Pancreas (tissue), 10 donors: ENCODE data around the gene TMCC2. TPM values are rescaled to one million over a fixed set of nuclear protein-coding genes. Genes with fewer than 3 reads are reported as not detected.

Source experiments
- ATAC-seq, 4 donors: fragments of 200-7000 bp; cut with Tn5 transposase; one replicate each; pipeline versions ENCODE4 v1.8.0 to v1.9.1; 2020; ENCODE audit warnings: mild to moderate bottlenecking in 4 of 4, moderate library complexity in 4 of 4
- DNase-seq, 6 donors: peaks; one replicate each; pipeline ENCODE4 v3.0.0-alpha.2; 2020
- FAIRE-seq: peaks from 2 replicates; lab custom pipeline; 2012; peaks lifted over from hg19 to GRCh38; lab: Jason Lieb, UNC
- H3K27ac ChIP-seq, 4 donors: fragments of 200-600 bp; sonication (generic); 1 replicate in 3 of 4; 2 replicates in 1 of 4; pipeline versions ENCODE4 v1.5.0 to v1.8.0; 2020
- H3K27me3 ChIP-seq, 4 donors: fragments of 200-600 bp; one replicate each; pipeline ENCODE4 v1.8.0; 2021
- H3K36me3 ChIP-seq, 3 donors: fragments of 200-600 bp; sonication (generic) in 1 of 3; one replicate each; pipeline versions ENCODE4 v1.5.0 to v1.8.0; 2020 to 2021
- H3K4me1 ChIP-seq, 3 donors: fragments of 200-600 bp; one replicate each; pipeline ENCODE4 v1.8.0; 2021
- H3K4me3 ChIP-seq, 4 donors: fragments of 200-600 bp; sonication (generic) in 2 of 4; one replicate each; pipeline versions ENCODE4 v1.5.0 to v1.8.0; 2020 to 2021
- H3K9me3 ChIP-seq, 4 donors: fragments of 200-600 bp; one replicate each; pipeline ENCODE4 v1.8.0; 2021
- CTCF ChIP-seq, 4 donors: fragments of 200-600 bp; sonication (generic) in 3 of 4; IDR thresholded peaks; one replicate each; pipeline versions ENCODE4 v1.5.0 to v1.8.0; 2021; ENCODE audit warnings: antibody characterized with exemption in 4 of 4
- WGBS, 2 donors: extraction: QIAGEN DNeasy Blood & Tissue Kit; methylation state at CpG; one replicate each; pipeline ENCODE4 v1.1.7; 2013; 5-methylcytosine and 5-hydroxymethylcytosine counted together
- intact Hi-C, 3 donors: fragments of 100-400 bp; cut with DNase I; formaldehyde crosslinking; loops; one replicate each; pipeline versions ENCODE4 v1.11.1 to v1.14.2; 2022
- polyA plus RNA-seq, 2 donors: library from polyadenylated mRNA; stranded (reverse); fragments of 200-250 nt; gene quantifications; one replicate each; pipeline ENCODE4 v1.2.3, GENCODE V29; 2013
- total RNA-seq, 6 donors: library from RNA; stranded (reverse); fragmentation: NEBNext Ultra II Directional in 4 of 6; extraction: Animal tissue kit (Norgen Biotek cat#: 25700) in 4 of 6; gene quantifications; one replicate each; pipeline versions ENCODE4 v1.2.1 to v1.2.4, GENCODE V29; 2021 to 2023
- donor health status: healthy with polysubstance abuse.
- donor health status: DM: no; HTN: no; CAD: no; lungs with moderate emphysema.
- donor health status: DM: no; HTN: no; CAD: no.
- donor health status: control.
- donor health status: control.
- donor health status: Bipolar disorder and iron deficiency.
- donor health status: DM: yes; HTN: yes; CAD: no.
- donor health status: DM: no; HTN: no; CAD: no.
- donor health status: DM: no; HTN: no; CAD: no.
- donor health status: DM: yes; HTN: yes; CAD: no.

Gene TMCC2
- total and polyA plus RNA-seq, 8 donors, result 0.55 to 4.3 (median 1.2) TPM

GRCh38 chr1:205240118-205240517, 12.4 kb downstream of the TMCC2 start:
- 82 to 87% methylated on average over 6 of the region's 6 CpGs for WGBS, 2 donors
- H3K4me3 ChIP-seq, result no peak overlapping the region
- no peaks in the 10 kb centered on the region for H3K9me3 ChIP-seq
- H3K4me1 ChIP-seq, result no peaks in the 10 kb centered on the region
- DNase-seq (peak in 1 of 6 donors; percentile 24), ATAC-seq (no peak), FAIRE-seq (no peak)
- H3K36me3 ChIP-seq, result no peaks in the 10 kb centered on the region
- H3K27ac ChIP-seq, result no peak overlapping the region
- no peaks in the 10 kb centered on the region for H3K27me3 ChIP-seq
- intact Hi-C loops, result loop anchor here in 1 of 3 donors (10.0 kb wide), 1 partner anchor 125 kb away; no protein-coding TSS in a partner anchor
- TF ChIP-seq CTCF (IDR thresholded peaks at IDR 0.05), result no peak

GRCh38 chr1:205240569-205240968, 12.8 kb downstream of the TMCC2 start:
- no peaks in the 10 kb centered on the region for H3K36me3 ChIP-seq
- no peaks in the 10 kb centered on the region for H3K27me3 ChIP-seq
- DNase-seq, result no peak
- no peak for TF ChIP-seq CTCF (IDR thresholded peaks at IDR 0.05)
- intact Hi-C loops, result loop anchor here in 1 of 3 donors (10.0 kb wide), 1 partner anchor 126 kb away; no protein-coding TSS in a partner anchor
- no peak for FAIRE-seq
- ATAC-seq, result no peak
- H3K9me3 ChIP-seq, result no peaks in the 10 kb centered on the region
- no peak overlapping the region for H3K4me3 ChIP-seq
- H3K4me1 ChIP-seq, result no peaks in the 10 kb centered on the region
- WGBS, 2 donors, result 71 to 84% methylated on average over 3 of the region's 3 CpGs
- no peak overlapping the region for H3K27ac ChIP-seq

GRCh38 chr1:205241366-205242030, 13.8 kb downstream of the TMCC2 start:
- Histone ChIP-seq H3K36me3 (no peaks in the 10 kb centered on the region), H3K4me1 (no peaks in the 10 kb centered on the region), H3K4me3 (no peak overlapping the region), H3K27me3 (no peaks in the 10 kb centered on the region), H3K9me3 (no peaks in the 10 kb centered on the region), H3K27ac (no peak overlapping the region)
- DNase-seq, result peak in 1 of 6 donors; percentile 51
- WGBS, 2 donors, result 90 to 95% methylated on average over 36 of the region's 36 CpGs
- intact Hi-C loops, result loop anchor here in 1 of 3 donors (10.0 kb wide), 1 partner anchor 127 kb away; no protein-coding TSS in a partner anchor
- no peak for TF ChIP-seq CTCF (IDR thresholded peaks at IDR 0.05)
- no peak for FAIRE-seq
- ATAC-seq, result no peak

- no peaks in the 10 kb centered on the region for H3K9me3 ChIP-seq
- no peak overlapping the region for H3K27ac ChIP-seq
- no peaks in the 10 kb centered on the region for H3K4me1 ChIP-seq
- ATAC-seq (no peak), DNase-seq (peak in 2 of 6 donors; percentile 17 to 20), FAIRE-seq (no peak)
- intact Hi-C loops, result loop anchor here in 1 of 3 donors (10.0 kb wide), 1 partner anchor 129 kb away; no protein-coding TSS in a partner anchor
- 89 to 92% methylated on average over 8 of the region's 8 CpGs for WGBS, 2 donors
- H3K4me3 ChIP-seq, result no peak overlapping the region
- no peaks in the 10 kb centered on the region for H3K27me3 ChIP-seq
- no peaks in the 10 kb centered on the region for H3K36me3 ChIP-seq
- no peak for TF ChIP-seq CTCF (IDR thresholded peaks at IDR 0.05)
Measured at GRCh38 chr1:205243350-205244191, 15.8 kb downstream of the TMCC2 start.
